ENCODE results near the gene DET1. TPM values are rescaled to one million over a fixed set of nuclear protein-coding genes. Genes with fewer than 3 reads are reported as not detected.
A peak's percentile ranks its signal among the peaks of the same experiment; 100 is the strongest.

The DET1 gene
- total and polyA plus RNA-seq, 2 of the 13 experiments (the other 11 are each of a cell fraction or from before 2014, with no cell fraction given), result 2.2 to 4.2 TPM

DNA sequence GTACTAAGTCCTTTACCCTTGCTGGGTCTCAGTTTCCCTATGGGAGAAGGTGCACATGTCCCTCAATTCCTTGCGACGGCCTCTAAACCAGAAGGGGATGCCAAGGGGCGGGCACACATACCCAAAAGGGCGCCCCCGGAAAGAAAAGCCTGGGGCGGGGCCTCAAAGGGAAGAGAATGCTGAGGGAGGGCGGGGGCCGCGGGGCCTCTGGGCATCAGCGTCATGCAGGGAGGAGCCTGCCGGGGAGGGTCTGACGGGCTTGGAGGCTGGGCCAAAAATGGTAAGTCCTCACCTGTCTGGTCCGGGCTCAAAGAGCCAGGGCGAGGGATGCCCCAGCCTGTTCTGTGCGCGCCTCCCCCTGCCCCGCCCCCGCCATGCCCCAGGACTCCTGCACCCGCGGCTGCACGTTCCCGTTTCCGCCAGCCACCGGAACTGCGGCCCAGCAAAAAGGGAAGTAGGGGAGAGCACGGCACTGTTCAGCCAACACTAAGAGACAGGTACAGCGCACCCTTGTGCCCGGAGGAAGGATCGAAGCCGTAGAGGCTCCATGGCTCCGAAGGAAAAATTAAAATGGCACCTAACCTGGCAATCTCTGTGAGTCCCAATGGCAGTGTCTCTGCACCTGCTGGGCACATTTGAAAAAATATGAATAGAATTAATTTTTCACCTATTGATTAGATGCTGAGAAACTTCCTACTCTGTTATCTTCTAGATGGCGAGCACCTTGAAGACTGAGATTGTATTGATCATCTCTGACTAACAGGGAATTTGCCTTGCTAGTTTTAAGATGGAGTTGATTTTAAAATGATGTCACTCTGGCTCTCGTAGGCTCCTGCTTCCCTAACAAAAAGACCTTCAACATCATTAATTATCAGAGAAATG, at the start of gene DET1 (continued):
- no peak for TF ChIP-seq ZNF839 (CRISPR knock-in tag; IDR thresholded peaks at IDR 0.05; ENCODE audit: borderline replicate concordance)
- no peak for TF ChIP-seq ATRX (CRISPR knock-in tag; IDR thresholded peaks at IDR 0.05; ENCODE audit: borderline replicate concordance)
- peak; percentile 55; the same call in 1 of the 2 replicates for TF ChIP-seq ZNF792 (CRISPR knock-in tag; IDR thresholded peaks at IDR 0.05)
- no peak for TF ChIP-seq SIN3A (IDR thresholded peaks at IDR 0.05; ENCODE audit: borderline replicate concordance, low read depth, low read length)
- TF ChIP-seq, protein P1, sequence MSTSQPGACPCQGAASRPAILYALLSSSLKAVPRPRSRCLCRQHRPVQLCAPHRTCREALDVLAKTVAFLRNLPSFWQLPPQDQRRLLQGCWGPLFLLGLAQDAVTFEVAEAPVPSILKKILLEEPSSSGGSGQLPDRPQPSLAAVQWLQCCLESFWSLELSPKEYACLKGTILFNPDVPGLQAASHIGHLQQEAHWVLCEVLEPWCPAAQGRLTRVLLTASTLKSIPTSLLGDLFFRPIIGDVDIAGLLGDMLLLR (CRISPR knock-in tag; IDR thresholded peaks at IDR 0.05), result no peak
- TF ChIP-seq TGIF2 (CRISPR knock-in tag; IDR thresholded peaks at IDR 0.05), result no peak
- TF ChIP-seq, protein P2, sequence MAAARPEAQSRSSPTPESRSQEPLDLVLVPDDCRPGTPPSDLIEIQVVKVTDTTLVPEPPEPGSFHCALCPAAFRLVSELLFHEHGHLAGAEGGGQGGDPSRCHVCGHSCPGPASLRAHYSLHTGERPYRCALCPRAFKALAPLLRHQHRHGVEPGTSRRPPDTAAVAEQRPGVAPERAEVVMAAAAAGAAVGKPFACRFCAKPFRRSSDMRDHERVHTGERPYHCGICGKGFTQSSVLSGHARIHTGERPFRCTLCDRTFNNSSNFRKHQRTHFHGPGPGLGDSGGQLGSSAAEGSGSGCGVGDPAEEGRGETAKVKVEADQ (CRISPR knock-in tag; IDR thresholded peaks at IDR 0.05; ENCODE audit: borderline replicate concordance), result 0 out of 2 replicates have a peak, but pooled peaks have one; percentile 47
- no peak for TF ChIP-seq POLR2AphosphoS2 (IDR thresholded peaks at IDR 0.05; ENCODE audit: low read depth, low read length)
- TF ChIP-seq JDP2 (CRISPR knock-in tag; IDR thresholded peaks at IDR 0.05; ENCODE audit: borderline replicate concordance), result no peak
- TF ChIP-seq NAIF1 (CRISPR knock-in tag; IDR thresholded peaks at IDR 0.05; ENCODE audit: borderline replicate concordance), result no peak
- TF ChIP-seq, protein P3, sequence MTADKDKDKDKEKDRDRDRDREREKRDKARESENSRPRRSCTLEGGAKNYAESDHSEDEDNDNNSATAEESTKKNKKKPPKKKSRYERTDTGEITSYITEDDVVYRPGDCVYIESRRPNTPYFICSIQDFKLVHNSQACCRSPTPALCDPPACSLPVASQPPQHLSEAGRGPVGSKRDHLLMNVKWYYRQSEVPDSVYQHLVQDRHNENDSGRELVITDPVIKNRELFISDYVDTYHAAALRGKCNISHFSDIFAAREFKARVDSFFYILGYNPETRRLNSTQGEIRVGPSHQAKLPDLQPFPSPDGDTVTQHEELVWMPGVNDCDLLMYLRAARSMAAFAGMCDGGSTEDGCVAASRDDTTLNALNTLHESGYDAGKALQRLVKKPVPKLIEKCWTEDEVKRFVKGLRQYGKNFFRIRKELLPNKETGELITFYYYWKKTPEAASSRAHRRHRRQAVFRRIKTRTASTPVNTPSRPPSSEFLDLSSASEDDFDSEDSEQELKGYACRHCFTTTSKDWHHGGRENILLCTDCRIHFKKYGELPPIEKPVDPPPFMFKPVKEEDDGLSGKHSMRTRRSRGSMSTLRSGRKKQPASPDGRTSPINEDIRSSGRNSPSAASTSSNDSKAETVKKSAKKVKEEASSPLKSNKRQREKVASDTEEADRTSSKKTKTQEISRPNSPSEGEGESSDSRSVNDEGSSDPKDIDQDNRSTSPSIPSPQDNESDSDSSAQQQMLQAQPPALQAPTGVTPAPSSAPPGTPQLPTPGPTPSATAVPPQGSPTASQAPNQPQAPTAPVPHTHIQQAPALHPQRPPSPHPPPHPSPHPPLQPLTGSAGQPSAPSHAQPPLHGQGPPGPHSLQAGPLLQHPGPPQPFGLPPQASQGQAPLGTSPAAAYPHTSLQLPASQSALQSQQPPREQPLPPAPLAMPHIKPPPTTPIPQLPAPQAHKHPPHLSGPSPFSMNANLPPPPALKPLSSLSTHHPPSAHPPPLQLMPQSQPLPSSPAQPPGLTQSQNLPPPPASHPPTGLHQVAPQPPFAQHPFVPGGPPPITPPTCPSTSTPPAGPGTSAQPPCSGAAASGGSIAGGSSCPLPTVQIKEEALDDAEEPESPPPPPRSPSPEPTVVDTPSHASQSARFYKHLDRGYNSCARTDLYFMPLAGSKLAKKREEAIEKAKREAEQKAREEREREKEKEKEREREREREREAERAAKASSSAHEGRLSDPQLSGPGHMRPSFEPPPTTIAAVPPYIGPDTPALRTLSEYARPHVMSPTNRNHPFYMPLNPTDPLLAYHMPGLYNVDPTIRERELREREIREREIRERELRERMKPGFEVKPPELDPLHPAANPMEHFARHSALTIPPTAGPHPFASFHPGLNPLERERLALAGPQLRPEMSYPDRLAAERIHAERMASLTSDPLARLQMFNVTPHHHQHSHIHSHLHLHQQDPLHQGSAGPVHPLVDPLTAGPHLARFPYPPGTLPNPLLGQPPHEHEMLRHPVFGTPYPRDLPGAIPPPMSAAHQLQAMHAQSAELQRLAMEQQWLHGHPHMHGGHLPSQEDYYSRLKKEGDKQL (CRISPR knock-in tag; IDR thresholded peaks at IDR 0.05; ENCODE audit: low read depth), result no peak
- peak; percentile 86; the same call in 1 of the 2 replicates for TF ChIP-seq ZNF788 (CRISPR knock-in tag; IDR thresholded peaks at IDR 0.05; ENCODE audit: borderline replicate concordance)
- TF ChIP-seq, protein P4, sequence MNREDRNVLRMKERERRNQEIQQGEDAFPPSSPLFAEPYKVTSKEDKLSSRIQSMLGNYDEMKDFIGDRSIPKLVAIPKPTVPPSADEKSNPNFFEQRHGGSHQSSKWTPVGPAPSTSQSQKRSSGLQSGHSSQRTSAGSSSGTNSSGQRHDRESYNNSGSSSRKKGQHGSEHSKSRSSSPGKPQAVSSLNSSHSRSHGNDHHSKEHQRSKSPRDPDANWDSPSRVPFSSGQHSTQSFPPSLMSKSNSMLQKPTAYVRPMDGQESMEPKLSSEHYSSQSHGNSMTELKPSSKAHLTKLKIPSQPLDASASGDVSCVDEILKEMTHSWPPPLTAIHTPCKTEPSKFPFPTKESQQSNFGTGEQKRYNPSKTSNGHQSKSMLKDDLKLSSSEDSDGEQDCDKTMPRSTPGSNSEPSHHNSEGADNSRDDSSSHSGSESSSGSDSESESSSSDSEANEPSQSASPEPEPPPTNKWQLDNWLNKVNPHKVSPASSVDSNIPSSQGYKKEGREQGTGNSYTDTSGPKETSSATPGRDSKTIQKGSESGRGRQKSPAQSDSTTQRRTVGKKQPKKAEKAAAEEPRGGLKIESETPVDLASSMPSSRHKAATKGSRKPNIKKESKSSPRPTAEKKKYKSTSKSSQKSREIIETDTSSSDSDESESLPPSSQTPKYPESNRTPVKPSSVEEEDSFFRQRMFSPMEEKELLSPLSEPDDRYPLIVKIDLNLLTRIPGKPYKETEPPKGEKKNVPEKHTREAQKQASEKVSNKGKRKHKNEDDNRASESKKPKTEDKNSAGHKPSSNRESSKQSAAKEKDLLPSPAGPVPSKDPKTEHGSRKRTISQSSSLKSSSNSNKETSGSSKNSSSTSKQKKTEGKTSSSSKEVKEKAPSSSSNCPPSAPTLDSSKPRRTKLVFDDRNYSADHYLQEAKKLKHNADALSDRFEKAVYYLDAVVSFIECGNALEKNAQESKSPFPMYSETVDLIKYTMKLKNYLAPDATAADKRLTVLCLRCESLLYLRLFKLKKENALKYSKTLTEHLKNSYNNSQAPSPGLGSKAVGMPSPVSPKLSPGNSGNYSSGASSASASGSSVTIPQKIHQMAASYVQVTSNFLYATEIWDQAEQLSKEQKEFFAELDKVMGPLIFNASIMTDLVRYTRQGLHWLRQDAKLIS (CRISPR knock-in tag; IDR thresholded peaks at IDR 0.05), result no peak
- peak; percentile 58; the same call in 1 of the 2 replicates for TF ChIP-seq HCFC1 (IDR thresholded peaks at IDR 0.05; ENCODE audit: low read depth, low read length)
- no peak for TF ChIP-seq ZNF703 (CRISPR knock-in tag; IDR thresholded peaks at IDR 0.05; ENCODE audit: borderline replicate concordance)
